ENCODE results near the gene MTFP1. TPM values are rescaled to one million over a fixed set of nuclear protein-coding genes. Genes with fewer than 3 reads are reported as not detected.

Gene MTFP1
- total RNA-seq, 2 donors from 2014 or later = 50.6 to 61.1 TPM

Other genes starting within 250 kb of the MTFP1 start
- gene LIF, start 179.0 kb upstream of the MTFP1 start, total RNA-seq = 10 to 100 TPM; 67.9 to 71.3 TPM
- gene OSM, start 158.9 kb upstream of the MTFP1 start, total RNA-seq = 10 to 100 TPM; 20.9 to 21.9 TPM
- 1 to 10 TPM; 6.2 to 7.4 TPM for gene CASTOR1, start 136.3 kb upstream of the MTFP1 start, total RNA-seq
- 10 to 100 TPM; 25.6 to 30.0 TPM for gene TBC1D10A, start 98.8 kb upstream of the MTFP1 start, total RNA-seq
- 100 to 1,000 TPM; 298 to 325 TPM for gene SF3A1, start 68.9 kb upstream of the MTFP1 start, total RNA-seq
- gene CCDC157, start 68.8 kb upstream of the MTFP1 start, total RNA-seq = 1 to 10 TPM; 3.2 to 3.7 TPM
- gene RNF215, start 38.4 kb upstream of the MTFP1 start, total RNA-seq = 10 to 100 TPM in 1 of 2 donors, 1 to 10 TPM in 1; 8.4 to 12.4 TPM
- 10 to 100 TPM; 15.3 to 19.0 TPM for gene SEC14L2, start 28.8 kb upstream of the MTFP1 start, total RNA-seq
- gene SEC14L3, start 46.2 kb downstream of the MTFP1 start, total RNA-seq = not detected
- not detected for gene SEC14L4, start 79.9 kb downstream of the MTFP1 start, total RNA-seq
- gene SEC14L6, start 121.0 kb downstream of the MTFP1 start, total RNA-seq = not detected
- gene GAL3ST1, start 148.9 kb downstream of the MTFP1 start, total RNA-seq = 1 to 10 TPM; 1.1 to 1.7 TPM
- gene PES1, start 166.1 kb downstream of the MTFP1 start, total RNA-seq = 10 to 100 TPM; 75.7 to 90.4 TPM
- 1 to 10 TPM in 1 of 2 donors, under 1 TPM in 1; 0.44 to 1.3 TPM for gene TCN2, start 181.4 kb downstream of the MTFP1 start, total RNA-seq
- 1 to 10 TPM; 6.6 to 8.8 TPM for gene SLC35E4, start 210.0 kb downstream of the MTFP1 start, total RNA-seq
- 10 to 100 TPM in 1 of 2 donors, 1 to 10 TPM in 1; 9.7 to 14.3 TPM for gene DUSP18, start 242.1 kb downstream of the MTFP1 start, total RNA-seq

All from activated T-cell treated with anti-CD3 and anti-CD28 coated beads, Interleukin-2, amount 50 U/mL, for 72 hours (primary cell).